ENCODE results near the gene DPH5.
"Not testable (repeated sequence)": the region's sequence is repeated elsewhere in the genome, so short reads cannot be mapped to it uniquely, and the experiment has no call there.

The DPH5 gene, protein sequence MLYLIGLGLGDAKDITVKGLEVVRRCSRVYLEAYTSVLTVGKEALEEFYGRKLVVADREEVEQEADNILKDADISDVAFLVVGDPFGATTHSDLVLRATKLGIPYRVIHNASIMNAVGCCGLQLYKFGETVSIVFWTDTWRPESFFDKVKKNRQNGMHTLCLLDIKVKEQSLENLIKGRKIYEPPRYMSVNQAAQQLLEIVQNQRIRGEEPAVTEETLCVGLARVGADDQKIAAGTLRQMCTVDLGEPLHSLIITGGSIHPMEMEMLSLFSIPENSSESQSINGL

DNA sequence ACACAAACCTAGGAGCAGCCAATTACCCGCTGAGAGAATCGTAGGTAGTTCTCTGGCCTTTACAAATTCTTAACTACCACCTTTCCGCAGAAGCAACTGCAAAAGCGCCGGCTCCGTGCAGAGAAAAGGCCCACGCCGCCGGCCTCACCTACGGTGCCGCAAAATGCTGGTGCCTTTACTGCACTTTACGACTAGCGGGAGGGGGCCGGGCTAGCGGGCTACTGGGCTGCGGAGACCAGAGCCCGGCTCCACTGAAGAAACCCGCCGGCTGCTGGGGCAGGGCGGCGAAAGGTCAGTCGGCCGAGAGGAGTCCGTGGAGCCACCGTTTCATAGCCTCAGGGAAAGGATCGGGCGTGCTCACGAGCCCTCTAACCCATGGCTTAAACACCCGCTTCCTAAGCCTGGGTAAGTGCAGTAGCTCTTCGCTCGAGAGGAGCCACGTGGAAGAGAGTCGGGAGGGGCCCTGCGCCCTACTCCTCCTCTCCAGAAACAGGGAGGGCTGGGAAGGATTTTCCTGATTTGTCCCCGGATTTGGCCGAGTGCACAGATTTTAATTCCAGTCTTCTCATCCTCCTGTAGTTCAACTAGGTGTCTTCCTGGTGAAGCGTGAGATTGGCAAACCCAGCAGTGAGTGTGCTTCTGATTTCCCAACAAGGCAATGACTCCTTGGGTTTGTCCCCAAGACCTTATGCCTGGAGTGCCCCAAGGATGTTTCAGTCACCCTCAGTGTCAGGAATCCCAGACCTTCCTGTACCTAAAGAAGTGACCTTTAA is at the start of gene DPH5:
Gene DPH5, minus strand, starts transcription at position 128 of the 773 bp plus-strand sequence. CDS start 341 bp downstream, outside the sequence.
- H3K27me3 ChIP-seq (ENCODE audit: insufficient read depth, low read depth) = no peaks in the 10 kb centered on the region
- peak within 1 kb of the TSS; percentile 86 for H3K9ac ChIP-seq
- H3K27ac ChIP-seq = peak within 1 kb of the TSS; percentile 63
- peak within 1 kb of the TSS; percentile 85 for H2AFZ ChIP-seq (ENCODE audit: low read depth)
- TF ChIP-seq, protein P1, sequence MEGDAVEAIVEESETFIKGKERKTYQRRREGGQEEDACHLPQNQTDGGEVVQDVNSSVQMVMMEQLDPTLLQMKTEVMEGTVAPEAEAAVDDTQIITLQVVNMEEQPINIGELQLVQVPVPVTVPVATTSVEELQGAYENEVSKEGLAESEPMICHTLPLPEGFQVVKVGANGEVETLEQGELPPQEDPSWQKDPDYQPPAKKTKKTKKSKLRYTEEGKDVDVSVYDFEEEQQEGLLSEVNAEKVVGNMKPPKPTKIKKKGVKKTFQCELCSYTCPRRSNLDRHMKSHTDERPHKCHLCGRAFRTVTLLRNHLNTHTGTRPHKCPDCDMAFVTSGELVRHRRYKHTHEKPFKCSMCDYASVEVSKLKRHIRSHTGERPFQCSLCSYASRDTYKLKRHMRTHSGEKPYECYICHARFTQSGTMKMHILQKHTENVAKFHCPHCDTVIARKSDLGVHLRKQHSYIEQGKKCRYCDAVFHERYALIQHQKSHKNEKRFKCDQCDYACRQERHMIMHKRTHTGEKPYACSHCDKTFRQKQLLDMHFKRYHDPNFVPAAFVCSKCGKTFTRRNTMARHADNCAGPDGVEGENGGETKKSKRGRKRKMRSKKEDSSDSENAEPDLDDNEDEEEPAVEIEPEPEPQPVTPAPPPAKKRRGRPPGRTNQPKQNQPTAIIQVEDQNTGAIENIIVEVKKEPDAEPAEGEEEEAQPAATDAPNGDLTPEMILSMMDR (conservative IDR thresholded peaks at IDR 0.05; ENCODE audit: low read depth, low read length) = no peak
- peak within 1 kb of the TSS; percentile 87 for H3K4me3 ChIP-seq (IDR thresholded peaks at IDR 0.05; ENCODE audit: insufficient read depth, low read depth, low read length)
- H4K20me1 ChIP-seq (ENCODE audit: insufficient read depth) = no peaks in the 10 kb centered on the region
- peaks cover 14% of the 10 kb centered on the region for H3K4me1 ChIP-seq (ENCODE audit: low read depth, poor library complexity, severe bottlenecking)
- no peaks in the 10 kb centered on the region for H3K36me3 ChIP-seq (ENCODE audit: insufficient read depth)
- H3K4me2 ChIP-seq = peak within 1 kb of the TSS; percentile 93
- peaks cover 7% of the 10 kb centered on the region for H3K79me2 ChIP-seq (ENCODE audit: insufficient read depth, low read depth)

DNA sequence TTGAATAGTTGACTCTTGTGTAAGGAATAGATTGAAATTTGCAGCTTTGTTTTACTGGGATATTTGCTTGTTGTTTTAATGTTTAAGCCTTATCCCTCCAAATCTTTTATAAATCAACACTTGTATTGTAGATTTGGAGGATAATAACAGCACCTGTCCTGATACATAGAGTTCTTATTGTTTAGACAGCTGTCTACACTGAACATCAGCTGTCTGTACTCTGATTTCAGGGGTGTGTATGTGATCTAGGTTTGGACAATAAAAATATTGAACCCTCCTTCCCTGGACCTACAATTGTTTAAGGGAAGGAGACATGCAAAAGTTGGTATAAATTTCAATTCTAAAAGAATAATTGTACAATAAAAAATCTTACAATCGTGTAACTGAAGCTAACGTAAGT is 48.3 kb upstream of the DPH5 start:
- no peak overlapping the region for H2AFZ ChIP-seq (ENCODE audit: low read depth)
- H3K79me2 ChIP-seq (ENCODE audit: insufficient read depth, low read depth) = no peaks in the 10 kb centered on the region
- TF ChIP-seq, protein P1 (conservative IDR thresholded peaks at IDR 0.05; ENCODE audit: low read depth, low read length) = no peak
- no peaks in the 10 kb centered on the region for H4K20me1 ChIP-seq (ENCODE audit: insufficient read depth)
- no peaks in the 10 kb centered on the region for H3K27me3 ChIP-seq (ENCODE audit: insufficient read depth, low read depth)
- H3K9ac ChIP-seq = no peak overlapping the region
- no peak overlapping the region for H3K4me3 ChIP-seq (IDR thresholded peaks at IDR 0.05; ENCODE audit: insufficient read depth, low read depth, low read length)
- no peaks in the 10 kb centered on the region for H3K36me3 ChIP-seq (ENCODE audit: insufficient read depth)
- no peak overlapping the region for H3K4me2 ChIP-seq
- no peaks in the 10 kb centered on the region for H3K4me1 ChIP-seq (ENCODE audit: low read depth, poor library complexity, severe bottlenecking)
- H3K27ac ChIP-seq = no peak overlapping the region

DNA sequence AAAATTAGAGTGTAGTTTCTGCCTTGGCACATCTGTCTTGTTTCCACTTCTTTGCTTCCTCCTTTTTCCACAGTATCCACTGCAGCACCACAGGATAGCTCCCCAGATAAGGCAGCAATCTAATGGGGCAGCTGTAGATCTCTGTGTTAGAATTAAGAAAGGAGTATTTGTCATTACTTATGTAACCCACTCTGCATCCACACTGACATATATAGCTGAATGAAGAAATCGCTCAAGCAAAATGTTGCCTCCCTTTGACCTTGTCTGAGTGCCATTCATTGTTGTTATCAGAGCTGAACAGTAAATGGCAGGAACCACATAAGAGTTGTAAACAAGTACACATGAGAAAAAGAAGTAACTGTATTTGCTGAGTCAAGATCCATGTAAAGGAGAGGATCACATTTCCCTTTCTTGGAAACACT is 45.9 kb upstream of the DPH5 start:
- Histone ChIP-seq H3K36me3 (ENCODE audit: insufficient read depth) (no peaks in the 10 kb centered on the region), H2AFZ (ENCODE audit: low read depth) (no peak overlapping the region), H3K79me2 (ENCODE audit: insufficient read depth, low read depth) (no peaks in the 10 kb centered on the region), H3K4me1 (ENCODE audit: low read depth, poor library complexity, severe bottlenecking) (no peaks in the 10 kb centered on the region), H3K27me3 (ENCODE audit: insufficient read depth, low read depth) (no peaks in the 10 kb centered on the region), H3K4me2 (no peak overlapping the region), H4K20me1 (ENCODE audit: insufficient read depth) (no peaks in the 10 kb centered on the region), H3K27ac (no peak overlapping the region), H3K9ac (no peak overlapping the region), H3K4me3 (IDR thresholded peaks at IDR 0.05; ENCODE audit: insufficient read depth, low read depth, low read length) (no peak overlapping the region)
- TF ChIP-seq, protein P1 (conservative IDR thresholded peaks at IDR 0.05; ENCODE audit: low read depth, low read length) = no peak

DNA sequence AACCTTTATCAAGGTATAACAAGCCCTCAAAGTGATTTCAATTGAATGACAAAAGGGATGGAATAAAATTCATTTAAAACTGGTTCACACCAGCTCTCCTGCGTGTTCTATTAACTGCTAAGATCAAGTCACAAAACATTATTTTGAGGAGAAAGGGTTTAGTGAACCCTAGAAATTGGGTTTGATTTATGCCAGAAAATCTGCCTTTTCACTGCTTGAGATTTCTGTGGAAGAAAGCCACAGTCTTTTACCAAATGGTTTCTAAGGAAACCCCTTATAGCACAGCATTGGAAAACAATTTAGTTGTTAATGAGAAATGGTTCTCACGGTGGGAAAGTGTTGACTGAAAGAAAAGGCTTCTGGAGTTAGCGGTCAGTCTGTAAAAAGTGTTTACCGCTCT is 43.6 kb upstream of the DPH5 start:
- TF ChIP-seq, protein P1 (conservative IDR thresholded peaks at IDR 0.05; ENCODE audit: low read depth, low read length) = no peak
- no peak overlapping the region for H3K9ac ChIP-seq
- no peaks in the 10 kb centered on the region for H3K36me3 ChIP-seq (ENCODE audit: insufficient read depth)
- H4K20me1 ChIP-seq (ENCODE audit: insufficient read depth) = no peaks in the 10 kb centered on the region
- no peak overlapping the region for H3K27ac ChIP-seq
- H3K79me2 ChIP-seq (ENCODE audit: insufficient read depth, low read depth) = no peaks in the 10 kb centered on the region
- H3K4me3 ChIP-seq (IDR thresholded peaks at IDR 0.05; ENCODE audit: insufficient read depth, low read depth, low read length) = no peak overlapping the region
- H3K27me3 ChIP-seq (ENCODE audit: insufficient read depth, low read depth) = no peaks in the 10 kb centered on the region
- H3K4me1 ChIP-seq (ENCODE audit: low read depth, poor library complexity, severe bottlenecking) = no peaks in the 10 kb centered on the region
- no peak overlapping the region for H3K4me2 ChIP-seq
- H2AFZ ChIP-seq (ENCODE audit: low read depth) = no peak overlapping the region

DNA sequence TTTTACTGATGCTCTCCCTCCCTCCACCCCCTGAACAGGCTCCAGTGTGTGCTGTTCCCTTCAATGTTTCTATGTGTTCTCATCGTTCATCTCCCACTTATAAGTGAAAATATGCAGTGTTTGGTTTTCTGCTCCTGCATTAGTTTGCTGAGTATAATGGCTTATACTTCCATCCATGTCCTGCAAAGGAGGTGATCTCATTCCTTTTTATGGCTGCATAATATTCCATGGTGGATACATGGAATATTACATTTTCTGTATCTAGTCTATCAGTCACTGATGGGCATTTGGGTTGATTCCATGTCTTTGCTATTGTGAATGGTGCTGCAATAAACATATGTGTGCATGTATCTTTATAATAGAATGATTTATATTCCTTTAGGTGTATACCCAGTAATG is 41.4 kb upstream of the DPH5 start:
- H3K27ac ChIP-seq; H2AFZ ChIP-seq (ENCODE audit: low read depth); H3K79me2 ChIP-seq (ENCODE audit: insufficient read depth, low read depth); H3K27me3 ChIP-seq (ENCODE audit: insufficient read depth, low read depth); H3K4me2 ChIP-seq; H4K20me1 ChIP-seq (ENCODE audit: insufficient read depth); H3K9ac ChIP-seq; H3K4me1 ChIP-seq (ENCODE audit: low read depth, poor library complexity, severe bottlenecking); H3K4me3 ChIP-seq (IDR thresholded peaks at IDR 0.05; ENCODE audit: insufficient read depth, low read depth, low read length); H3K36me3 ChIP-seq (ENCODE audit: insufficient read depth): not testable (repeated sequence)

Measured in KMS-11 (cell line).